NB4 (cell line): ENCODE measurements around the gene ZNF582.

Experiments
- DNase-seq: peaks from one replicate; pipeline ENCODE4 v3.0.0; 2010; ENCODE audit warnings: low read depth
- H3K4me3 ChIP-seq: one replicate; pipeline ENCODE4 v1.5.1; 2011; ENCODE audit warnings: mild to moderate bottlenecking, low read depth, low read length, moderate library complexity
- CTCF ChIP-seq: IDR thresholded peaks from one replicate; pipeline ENCODE4 v1.5.1; 2012; ENCODE audit warnings: low read depth, low read length
- MAX ChIP-seq: IDR thresholded peaks from 2 replicates; pipeline ENCODE4 v1.6.1; 2011; ENCODE audit warnings: low read depth, low read length
- MYC ChIP-seq: IDR thresholded peaks from 2 replicates; pipeline ENCODE4 v1.6.1; 2011; ENCODE audit warnings: low read depth, low read length
- POLR2A ChIP-seq: IDR thresholded peaks from 2 replicates; pipeline ENCODE4 v1.6.1; 2011; ENCODE audit warnings: mild to moderate bottlenecking; ENCODE audit not compliant: insufficient read length; ENCODE audit errors: extremely low read depth

Gene ZNF582

GRCh38 chr19:56372281-56372680 lies 21.1 kb downstream of the ZNF582 start:
- TF ChIP-seq POLR2A, result no peak
- TF ChIP-seq MAX, result no peak
- TF ChIP-seq MYC, result no peak
- no peak for TF ChIP-seq CTCF
- no peak overlapping the region for H3K4me3 ChIP-seq
- DNase-seq, result no peak

- no peak for DNase-seq
- H3K4me3 ChIP-seq, result no peak overlapping the region
- TF ChIP-seq MYC (no peak), POLR2A (no peak), MAX (no peak), CTCF (no peak)
These were observed 23.3 kb downstream of the ZNF582 start for GRCh38 chr19:56369886-56370676.

- peak; percentile 96 for DNase-seq
These were observed 25.3 kb downstream of the ZNF582 start for GRCh38 chr19:56367829-56368711.

GRCh38 chr19:56360841-56361240 lies 32.5 kb downstream of the ZNF582 start:
- no peak overlapping the region for H3K4me3 ChIP-seq
- TF ChIP-seq POLR2A, result no peak
- TF ChIP-seq MAX, result no peak
- TF ChIP-seq CTCF, result no peak
- no peak for TF ChIP-seq MYC
- no peak for DNase-seq

More at GRCh38 chr19:56367829-56368711, 25.3 kb downstream of the ZNF582 start:
- H3K4me3 ChIP-seq, result peak overlapping the region; percentile 71
- TF ChIP-seq MYC (no peak), POLR2A (peak; percentile 33)

GRCh38 chr19:56356944-56357343 lies 36.4 kb downstream of the ZNF582 start:
- no peak for DNase-seq
- H3K4me3 ChIP-seq, result no peak overlapping the region

More at GRCh38 chr19:56356944-56357343, 36.4 kb downstream of the ZNF582 start:
- TF ChIP-seq CTCF, result no peak
- no peak for TF ChIP-seq MAX
